AG10803 (cell line): ENCODE results near the gene CHCHD3.

ENCODE experiments used
- DNase-seq: peaks from one replicate; pipeline ENCODE4 v3.0.0; 2010; ENCODE audit warnings: low read depth
- H3K4me3 ChIP-seq: 2 replicates; pipeline ENCODE4 v1.5.1; 2011; ENCODE audit warnings: mild to moderate bottlenecking, low read length, control low read depth
- TF ChIP-seq, protein P1 (sequence below): conservative IDR thresholded peaks from 2 replicates; pipeline ENCODE4 v1.5.1; 2011; ENCODE audit warnings: mild to moderate bottlenecking, low read length, control low read depth, inconsistent platforms

CHCHD3 gene

DNA sequence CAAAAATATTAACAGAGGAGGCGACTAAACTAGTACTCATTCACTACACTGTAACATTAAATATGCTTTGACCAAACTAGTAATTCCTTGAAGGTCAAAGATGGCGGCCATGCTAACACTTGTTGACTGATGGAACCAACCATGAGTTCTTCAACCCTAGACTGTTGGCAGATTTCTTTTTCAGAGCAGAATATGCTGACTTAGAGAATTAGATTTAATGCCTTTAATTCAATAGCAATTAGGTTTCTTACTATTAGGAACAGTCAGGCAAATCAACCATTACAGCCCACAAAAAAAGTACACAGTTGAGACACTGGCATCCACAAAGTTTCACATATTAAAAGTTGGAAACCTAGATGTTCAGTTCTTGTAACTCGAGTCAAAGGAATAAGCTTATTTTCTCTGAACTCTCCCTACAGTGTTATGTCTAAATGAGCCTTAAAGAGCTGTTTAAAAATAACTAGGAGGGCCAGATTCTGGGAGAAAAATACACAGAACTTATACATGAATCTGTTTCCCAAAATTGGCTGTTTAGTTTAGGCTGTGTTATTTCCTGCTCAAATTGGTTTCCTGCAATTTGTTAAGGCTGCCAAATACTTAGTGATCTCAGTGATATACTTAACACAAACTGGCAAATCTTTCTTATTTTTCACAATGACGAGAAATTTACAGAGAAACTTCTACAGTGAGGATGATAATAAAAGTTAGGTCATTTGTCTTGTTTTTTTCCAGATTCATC is 17.6 kb downstream of the CHCHD3 start:
- no peak for DNase-seq
- TF ChIP-seq, protein P1, sequence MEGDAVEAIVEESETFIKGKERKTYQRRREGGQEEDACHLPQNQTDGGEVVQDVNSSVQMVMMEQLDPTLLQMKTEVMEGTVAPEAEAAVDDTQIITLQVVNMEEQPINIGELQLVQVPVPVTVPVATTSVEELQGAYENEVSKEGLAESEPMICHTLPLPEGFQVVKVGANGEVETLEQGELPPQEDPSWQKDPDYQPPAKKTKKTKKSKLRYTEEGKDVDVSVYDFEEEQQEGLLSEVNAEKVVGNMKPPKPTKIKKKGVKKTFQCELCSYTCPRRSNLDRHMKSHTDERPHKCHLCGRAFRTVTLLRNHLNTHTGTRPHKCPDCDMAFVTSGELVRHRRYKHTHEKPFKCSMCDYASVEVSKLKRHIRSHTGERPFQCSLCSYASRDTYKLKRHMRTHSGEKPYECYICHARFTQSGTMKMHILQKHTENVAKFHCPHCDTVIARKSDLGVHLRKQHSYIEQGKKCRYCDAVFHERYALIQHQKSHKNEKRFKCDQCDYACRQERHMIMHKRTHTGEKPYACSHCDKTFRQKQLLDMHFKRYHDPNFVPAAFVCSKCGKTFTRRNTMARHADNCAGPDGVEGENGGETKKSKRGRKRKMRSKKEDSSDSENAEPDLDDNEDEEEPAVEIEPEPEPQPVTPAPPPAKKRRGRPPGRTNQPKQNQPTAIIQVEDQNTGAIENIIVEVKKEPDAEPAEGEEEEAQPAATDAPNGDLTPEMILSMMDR: no peak
- H3K4me3 ChIP-seq: no peak overlapping the region

DNA sequence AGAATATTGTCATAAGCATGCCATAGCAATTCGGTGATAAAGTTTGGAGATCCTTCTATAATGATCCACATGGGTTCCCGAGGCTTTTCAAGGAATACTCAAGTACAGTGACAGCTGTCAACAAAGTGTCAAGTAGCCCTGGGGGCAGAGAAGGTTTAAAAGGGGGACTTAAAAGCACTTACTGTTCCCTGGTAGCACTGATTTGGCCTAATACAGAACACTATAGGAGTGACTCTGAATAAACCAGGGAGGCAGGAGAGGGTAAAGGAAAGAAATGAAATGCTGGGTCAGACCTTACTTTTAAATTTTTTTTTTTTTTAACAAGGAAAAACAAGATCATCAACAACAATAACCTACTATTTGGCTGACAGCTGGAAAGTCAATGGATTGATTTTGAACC is 20.1 kb downstream of the CHCHD3 start:
- TF ChIP-seq, protein P1: no peak
- H3K4me3 ChIP-seq: no peak overlapping the region
- no peak for DNase-seq

DNA sequence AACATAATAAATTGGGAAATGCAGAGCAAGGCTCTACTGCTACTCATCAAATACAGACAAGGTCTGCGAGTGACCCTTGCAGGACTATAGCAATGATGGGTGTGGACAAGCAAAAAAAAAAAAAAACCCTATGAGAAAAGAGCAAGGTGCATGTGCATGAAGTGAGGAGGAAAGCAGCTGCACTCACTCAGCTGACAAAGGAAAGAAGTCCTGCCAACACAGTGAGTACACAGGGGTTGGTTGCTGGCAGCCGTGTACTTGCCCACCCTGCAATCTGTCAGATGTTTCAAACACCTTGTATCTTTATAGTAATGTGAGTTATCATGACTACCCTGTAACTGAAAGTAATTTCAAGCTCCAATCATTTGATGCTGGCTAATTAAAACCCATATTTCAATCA is 20.5 kb downstream of the CHCHD3 start:
- TF ChIP-seq, protein P1: no peak
- no peak overlapping the region for H3K4me3 ChIP-seq
- DNase-seq: no peak

DNA sequence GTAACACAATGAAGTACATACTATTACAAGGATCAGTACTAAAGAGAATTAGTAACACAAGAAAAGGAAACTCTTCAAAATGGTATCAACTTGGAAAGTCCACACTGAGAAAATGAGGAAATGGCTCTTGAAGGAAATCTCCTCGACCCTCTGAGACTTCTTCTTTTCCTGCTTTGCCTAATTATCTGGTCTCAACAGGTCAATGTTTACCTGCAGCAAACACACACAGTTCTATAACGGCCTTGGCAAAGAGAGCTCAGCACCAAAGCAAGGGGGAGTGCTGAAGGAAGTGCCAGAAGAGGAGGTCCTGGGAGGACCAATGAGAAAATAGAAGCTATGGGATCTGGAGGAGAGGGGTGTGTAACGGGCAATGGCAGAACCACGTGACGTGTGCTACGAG is 21.9 kb downstream of the CHCHD3 start:
- no peak for DNase-seq
- no peak overlapping the region for H3K4me3 ChIP-seq
- TF ChIP-seq, protein P1: no peak

DNA sequence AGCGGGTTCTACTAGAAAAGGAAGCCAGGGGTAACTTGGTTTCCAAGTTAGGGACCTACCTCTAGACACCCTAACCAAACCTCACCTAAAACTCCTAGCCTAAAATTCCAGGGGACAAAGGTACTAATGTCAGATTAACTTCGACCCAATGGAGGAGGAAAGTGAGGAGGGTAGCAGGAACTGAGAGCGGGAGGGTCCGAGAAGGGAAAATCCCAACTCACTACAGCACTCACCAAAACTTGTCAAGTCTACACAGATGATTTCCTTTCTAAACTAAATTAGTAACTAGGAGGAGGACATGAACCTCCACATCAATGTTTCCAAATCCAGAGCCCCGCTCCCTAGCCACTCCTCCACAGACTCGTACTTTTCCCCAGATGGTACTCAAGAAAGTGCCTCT is 22.6 kb downstream of the CHCHD3 start:
- H3K4me3 ChIP-seq: no peak overlapping the region
- TF ChIP-seq, protein P1: no peak
- DNase-seq: no peak

DNA sequence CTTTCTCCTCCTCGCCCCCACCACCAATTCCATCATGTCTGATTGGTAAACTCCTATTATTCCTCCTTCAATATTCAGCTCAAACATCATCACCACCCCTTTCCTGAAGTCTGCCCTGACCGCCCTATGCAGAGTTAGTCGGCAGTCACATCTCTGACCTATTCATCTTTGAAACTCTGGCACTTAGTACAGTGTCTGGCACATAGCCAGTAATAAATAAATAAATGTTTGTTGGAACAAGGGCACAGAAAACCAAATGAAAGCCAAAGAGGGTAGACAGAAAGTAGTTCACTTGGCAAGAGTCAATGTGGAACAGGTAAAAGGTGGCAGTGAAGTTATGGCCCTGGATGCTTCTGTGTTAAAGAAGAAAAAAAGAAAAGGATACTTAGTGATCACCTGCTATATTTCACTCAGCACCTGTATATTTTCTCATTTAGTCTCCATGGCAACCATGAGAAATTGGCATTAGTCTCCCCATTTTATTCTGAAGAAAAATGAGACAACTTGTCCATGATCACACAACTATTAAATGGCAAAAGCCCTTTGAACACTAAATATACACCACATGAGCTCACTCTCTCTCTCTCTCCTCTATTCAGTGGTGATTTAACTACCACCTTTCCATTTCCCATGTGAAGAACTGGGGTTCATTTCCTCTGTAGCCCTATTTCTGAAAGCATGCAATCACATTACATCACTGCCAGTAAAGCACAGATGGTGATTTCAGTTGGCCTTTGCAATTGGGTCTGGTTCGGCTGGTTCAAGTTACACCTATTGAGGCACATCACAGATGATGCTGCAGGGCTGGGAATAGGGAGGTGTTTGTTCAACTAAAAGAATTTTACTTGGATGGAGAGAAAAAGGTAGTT is 25.3 kb downstream of the CHCHD3 start:
- TF ChIP-seq, protein P1: no peak
- no peak overlapping the region for H3K4me3 ChIP-seq
- DNase-seq: no peak
